ENCODE data around the gene CRAT. TPM values are rescaled to one million over a fixed set of nuclear protein-coding genes. Genes with fewer than 3 reads are reported as not detected.

The CRAT gene
- total RNA-seq, 1 experiment from 2014 or later: 38.8 TPM

- POLR2A ChIA-PET: no interaction called here
- Histone ChIP-seq H3K4me3 (ENCODE audit: low read depth in 2 of 2, low read length in 2 of 2) (no peak overlapping the region), H3K27ac (ENCODE audit: low read length) (no peak overlapping the region), H3K36me3 (ENCODE audit: control insufficient read depth, insufficient read depth, low read length) (peaks cover 6% of the 10 kb centered on the region; the same call in 1 of the 2 replicates), H3K27me3 (ENCODE audit: control insufficient read depth, insufficient read depth, low read length) (no peaks in the 10 kb centered on the region), H3K9me3 (ENCODE audit: control insufficient read depth, insufficient read depth, low read depth, low read length) (no peaks in the 10 kb centered on the region), H3K4me1 (ENCODE audit: control insufficient read depth, insufficient read depth, low read length) (peaks cover 10% of the 10 kb centered on the region)
- no peak for DNase-seq (ENCODE audit: low read depth, low spot score)
- no peak for TF ChIP-seq SIN3A (IDR thresholded peaks at IDR 0.05; ENCODE audit: borderline replicate concordance, insufficient read depth, low read depth, low read length)
- TF ChIP-seq, protein P1, sequence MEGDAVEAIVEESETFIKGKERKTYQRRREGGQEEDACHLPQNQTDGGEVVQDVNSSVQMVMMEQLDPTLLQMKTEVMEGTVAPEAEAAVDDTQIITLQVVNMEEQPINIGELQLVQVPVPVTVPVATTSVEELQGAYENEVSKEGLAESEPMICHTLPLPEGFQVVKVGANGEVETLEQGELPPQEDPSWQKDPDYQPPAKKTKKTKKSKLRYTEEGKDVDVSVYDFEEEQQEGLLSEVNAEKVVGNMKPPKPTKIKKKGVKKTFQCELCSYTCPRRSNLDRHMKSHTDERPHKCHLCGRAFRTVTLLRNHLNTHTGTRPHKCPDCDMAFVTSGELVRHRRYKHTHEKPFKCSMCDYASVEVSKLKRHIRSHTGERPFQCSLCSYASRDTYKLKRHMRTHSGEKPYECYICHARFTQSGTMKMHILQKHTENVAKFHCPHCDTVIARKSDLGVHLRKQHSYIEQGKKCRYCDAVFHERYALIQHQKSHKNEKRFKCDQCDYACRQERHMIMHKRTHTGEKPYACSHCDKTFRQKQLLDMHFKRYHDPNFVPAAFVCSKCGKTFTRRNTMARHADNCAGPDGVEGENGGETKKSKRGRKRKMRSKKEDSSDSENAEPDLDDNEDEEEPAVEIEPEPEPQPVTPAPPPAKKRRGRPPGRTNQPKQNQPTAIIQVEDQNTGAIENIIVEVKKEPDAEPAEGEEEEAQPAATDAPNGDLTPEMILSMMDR (IDR thresholded peaks at IDR 0.05): no peak
- TF ChIP-seq POLR2AphosphoS5 (IDR thresholded peaks at IDR 0.05; ENCODE audit: low read depth, low read length): no peak
- TF ChIP-seq REST (IDR thresholded peaks at IDR 0.05; ENCODE audit: insufficient read depth in 1 of 2, low read depth in 2 of 2, low read length in 1 of 2): no peak
- no peak for TF ChIP-seq TCF7L2 (IDR thresholded peaks at IDR 0.05; ENCODE audit: low read depth, low read length)
- ATAC-seq: no peak
- BruUV-seq (replicated peaks): no TSS peak
- intact Hi-C loops (cut with micrococcal nuclease; ENCODE audit: unreplicated experiment) (no loop called here), in situ Hi-C loops (cut with HindIII; ENCODE audit: low pct_unique_long_range_greater_than_20kb, low sequenced_read_pairs) (no loop called here)
- CTCF ChIA-PET: no interaction called here
These were observed 2.3 kb downstream of the CRAT start for GRCh38 chr9:129108083-129108804.

DNA sequence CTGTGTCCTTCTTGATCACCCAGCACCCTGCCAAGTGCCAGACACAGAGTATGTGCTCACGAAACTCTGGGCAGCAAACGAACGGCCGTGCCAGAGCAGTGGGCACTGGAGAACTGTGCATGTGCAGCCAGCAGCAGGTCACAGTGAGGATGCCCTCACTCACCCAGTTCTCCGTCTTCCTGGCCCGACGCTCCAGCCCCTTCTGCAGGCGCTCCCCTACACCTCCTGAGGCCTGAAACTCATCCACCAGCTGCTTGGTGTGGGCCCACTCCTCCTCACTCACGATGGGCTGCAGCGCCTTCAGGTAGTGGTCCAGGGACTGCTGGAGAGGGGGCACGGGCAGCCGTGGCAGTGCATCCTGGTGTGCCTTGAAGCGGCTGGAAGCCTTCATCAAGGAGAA lies 2.9 kb downstream of the CRAT start:
- H3K36me3 ChIP-seq (ENCODE audit: control insufficient read depth, insufficient read depth, low read length): peaks cover 6% of the 10 kb centered on the region; the same call in 1 of the 2 replicates
- no TSS peak for BruUV-seq (replicated peaks)
- TF ChIP-seq, protein P1 (IDR thresholded peaks at IDR 0.05): no peak
- DNase-seq (ENCODE audit: low read depth, low spot score) (no peak), ATAC-seq (no peak)
- no peak overlapping the region for H3K4me3 ChIP-seq (ENCODE audit: low read depth in 2 of 2, low read length in 2 of 2)
- in situ Hi-C loops (cut with HindIII; ENCODE audit: low pct_unique_long_range_greater_than_20kb, low sequenced_read_pairs): no loop called here
- no peaks in the 10 kb centered on the region for H3K27me3 ChIP-seq (ENCODE audit: control insufficient read depth, insufficient read depth, low read length)
- intact Hi-C loops (cut with micrococcal nuclease; ENCODE audit: unreplicated experiment): no loop called here
- ChIA-PET CTCF (no interaction called here), POLR2A (no interaction called here)
- no peak overlapping the region for H3K27ac ChIP-seq (ENCODE audit: low read length)
- no peaks in the 10 kb centered on the region for H3K9me3 ChIP-seq (ENCODE audit: control insufficient read depth, insufficient read depth, low read depth, low read length)
- peaks cover 13% of the 10 kb centered on the region for H3K4me1 ChIP-seq (ENCODE audit: control insufficient read depth, insufficient read depth, low read length)
